Loucy (cell line): Measurements from ENCODE around the gene CDR2L.

Experiments used
- H2AFZ ChIP-seq: fragments of 200-600 bp; sonication (generic); 2 replicates; pipeline ENCODE4 v1.6.0; 2016; ENCODE audit warnings: antibody characterized with exemption, mild to moderate bottlenecking, low read length, moderate library complexity
- H3F3A ChIP-seq: fragments of 200-600 bp; 2 replicates; pipeline ENCODE4 v1.6.0; 2016; ENCODE audit warnings: antibody characterized with exemption, low read depth, mild to moderate bottlenecking
- H3K27me3 ChIP-seq: fragments of 200-600 bp; sonication (generic); 2 replicates; pipeline ENCODE4 v1.6.1; 2014; ENCODE audit warnings: low read length, mild to moderate bottlenecking; ENCODE audit not compliant: insufficient read depth, poor library complexity, severe bottlenecking
- H3K36me3 ChIP-seq: fragments of 200-600 bp; sonication (generic); 2 replicates; pipeline ENCODE4 v1.6.1; 2016; ENCODE audit warnings: low read length; ENCODE audit not compliant: insufficient read depth
- H3K4me1 ChIP-seq: fragments of 200-600 bp; sonication (generic); 2 replicates; pipeline ENCODE4 v1.5.1; 2014; ENCODE audit warnings: low read length, mild to moderate bottlenecking; ENCODE audit not compliant: insufficient read depth, poor library complexity, severe bottlenecking
- H3K4me2 ChIP-seq: fragments of 200-600 bp; sonication (generic); 2 replicates; pipeline ENCODE4 v1.6.0; 2014; ENCODE audit warnings: antibody characterized with exemption, low read length, low read depth, mild to moderate bottlenecking; ENCODE audit not compliant: poor library complexity, severe bottlenecking
- H3K4me3 ChIP-seq: fragments of 200-600 bp; sonication (generic); 2 replicates; pipeline ENCODE4 v1.5.1; 2014; ENCODE audit warnings: low read length, mild to moderate bottlenecking, mixed read lengths; ENCODE audit not compliant: poor library complexity, severe bottlenecking
- H3K79me2 ChIP-seq: fragments of 200-600 bp; sonication (generic); 2 replicates; pipeline ENCODE4 v1.6.1; 2014; ENCODE audit warnings: low read length; ENCODE audit not compliant: insufficient read depth
- H3K9ac ChIP-seq: fragments of 200-600 bp; sonication (generic); 2 replicates; pipeline ENCODE4 v1.6.0; 2014; ENCODE audit warnings: mild to moderate bottlenecking, low read depth, low read length, moderate library complexity; ENCODE audit not compliant: poor library complexity, severe bottlenecking
- H3K9me2 ChIP-seq: fragments of 200-600 bp; sonication (generic); replicated peaks from 2 replicates; pipeline ENCODE4 v1.6.1; 2016; ENCODE audit warnings: low read depth, low read length, mixed read lengths
- H3K9me3 ChIP-seq: fragments of 200-600 bp; sonication (generic); 2 replicates; pipeline ENCODE4 v1.6.1; 2014; ENCODE audit warnings: mild to moderate bottlenecking, antibody characterized with exemption, low read length, low read depth; ENCODE audit not compliant: insufficient read depth
- H4K20me1 ChIP-seq: fragments of 200-600 bp; sonication (generic); 2 replicates; pipeline ENCODE4 v1.6.0; 2014; ENCODE audit warnings: antibody characterized with exemption, low read length, mild to moderate bottlenecking; ENCODE audit not compliant: insufficient read depth, poor library complexity, severe bottlenecking
- EZH2phosphoT487 ChIP-seq: fragments of 200-600 bp; IDR thresholded peaks from 2 replicates; pipeline ENCODE4 v1.6.1; 2018; ENCODE audit warnings: antibody characterized with exemption, mild to moderate bottlenecking, moderate library complexity, borderline replicate concordance
- TF ChIP-seq, protein P1 (sequence below): fragments of 200-600 bp; sonication (generic); conservative IDR thresholded peaks from 2 replicates; pipeline ENCODE4 v1.5.1; 2014; ENCODE audit warnings: mild to moderate bottlenecking, antibody characterized with exemption, low read length

Gene CDR2L

DNA sequence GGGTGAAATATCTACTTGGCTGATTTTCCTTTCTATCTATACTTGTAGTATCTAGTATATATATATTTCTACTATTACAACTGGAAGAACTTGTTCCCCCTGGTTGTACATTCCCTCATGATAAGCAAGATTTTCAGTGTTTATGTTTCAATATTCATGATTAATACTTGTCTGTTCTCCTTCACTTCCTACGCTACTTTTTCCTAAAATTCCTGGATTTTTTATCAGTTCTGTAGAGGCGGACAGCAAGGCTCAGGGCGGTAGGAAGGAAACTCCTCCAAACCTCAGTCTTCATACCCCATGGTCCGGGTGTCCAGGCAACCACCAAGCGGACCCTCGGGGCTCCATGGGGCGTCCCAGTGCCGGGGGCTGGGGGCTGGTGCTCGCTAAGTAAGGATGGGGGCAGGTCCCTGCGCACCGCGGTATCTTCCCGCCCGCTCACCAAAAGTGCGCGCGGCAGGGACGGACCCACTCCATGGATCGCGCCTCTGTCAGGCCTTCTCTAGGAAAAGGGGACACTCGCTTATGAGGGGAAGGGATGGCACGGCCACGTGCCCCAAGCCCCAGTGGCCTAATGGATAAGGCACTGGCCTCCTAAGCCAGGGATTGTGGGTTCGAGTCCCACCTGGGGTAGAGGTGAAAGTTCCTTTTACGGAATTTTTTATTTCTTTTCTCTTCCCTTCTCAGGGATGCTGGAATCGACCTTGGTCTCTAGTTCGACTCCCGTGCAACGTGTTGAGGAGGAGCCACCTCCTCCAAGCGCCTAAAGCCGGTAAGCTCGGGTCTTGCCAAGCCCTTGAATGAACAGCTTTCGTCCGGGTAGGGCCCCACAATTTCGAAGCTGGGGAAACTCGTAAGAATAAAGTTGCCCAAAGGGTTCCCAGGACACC lies 46.2 kb downstream of the CDR2L start:
- H3K9me2 ChIP-seq, result no peaks in the 10 kb centered on the region
- peak overlapping the region; percentile 88 for H3K4me3 ChIP-seq
- peaks cover 16% of the 10 kb centered on the region for H3K4me1 ChIP-seq
- peak overlapping the region; percentile 92 for H3K4me2 ChIP-seq
- H3K79me2 ChIP-seq, result no peaks in the 10 kb centered on the region
- H3F3A ChIP-seq, result peaks cover 4% of the 10 kb centered on the region; the same call in 1 of the 2 replicates
- no peaks in the 10 kb centered on the region for H3K27me3 ChIP-seq
- H4K20me1 ChIP-seq, result no peaks in the 10 kb centered on the region
- H2AFZ ChIP-seq, result peak overlapping the region; percentile 92
- peak overlapping the region; percentile 94 for H3K9ac ChIP-seq
- H3K9me3 ChIP-seq, result no peaks in the 10 kb centered on the region; the same call in 1 of the 2 replicates
- TF ChIP-seq, protein P1, sequence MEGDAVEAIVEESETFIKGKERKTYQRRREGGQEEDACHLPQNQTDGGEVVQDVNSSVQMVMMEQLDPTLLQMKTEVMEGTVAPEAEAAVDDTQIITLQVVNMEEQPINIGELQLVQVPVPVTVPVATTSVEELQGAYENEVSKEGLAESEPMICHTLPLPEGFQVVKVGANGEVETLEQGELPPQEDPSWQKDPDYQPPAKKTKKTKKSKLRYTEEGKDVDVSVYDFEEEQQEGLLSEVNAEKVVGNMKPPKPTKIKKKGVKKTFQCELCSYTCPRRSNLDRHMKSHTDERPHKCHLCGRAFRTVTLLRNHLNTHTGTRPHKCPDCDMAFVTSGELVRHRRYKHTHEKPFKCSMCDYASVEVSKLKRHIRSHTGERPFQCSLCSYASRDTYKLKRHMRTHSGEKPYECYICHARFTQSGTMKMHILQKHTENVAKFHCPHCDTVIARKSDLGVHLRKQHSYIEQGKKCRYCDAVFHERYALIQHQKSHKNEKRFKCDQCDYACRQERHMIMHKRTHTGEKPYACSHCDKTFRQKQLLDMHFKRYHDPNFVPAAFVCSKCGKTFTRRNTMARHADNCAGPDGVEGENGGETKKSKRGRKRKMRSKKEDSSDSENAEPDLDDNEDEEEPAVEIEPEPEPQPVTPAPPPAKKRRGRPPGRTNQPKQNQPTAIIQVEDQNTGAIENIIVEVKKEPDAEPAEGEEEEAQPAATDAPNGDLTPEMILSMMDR, result no peak
- no peak for TF ChIP-seq EZH2phosphoT487
- H3K36me3 ChIP-seq, result no peaks in the 10 kb centered on the region; the same call in 1 of the 2 replicates

- TF ChIP-seq EZH2phosphoT487, result no peak
- TF ChIP-seq, protein P1, result peak; percentile 31
- H2AFZ ChIP-seq, result peak overlapping the region; percentile 96
- H3K9ac ChIP-seq, result peak overlapping the region; percentile 94
- H3F3A ChIP-seq, result peaks cover 4% of the 10 kb centered on the region; the same call in 1 of the 2 replicates
- H3K27me3 ChIP-seq, result no peaks in the 10 kb centered on the region
- peak overlapping the region; percentile 88 for H3K4me3 ChIP-seq
- H3K9me2 ChIP-seq, result no peaks in the 10 kb centered on the region
- peaks cover 16% of the 10 kb centered on the region for H3K4me1 ChIP-seq
- H3K9me3 ChIP-seq, result no peaks in the 10 kb centered on the region; the same call in 1 of the 2 replicates
- peaks cover 3% of the 10 kb centered on the region; the same call in 1 of the 2 replicates for H3K36me3 ChIP-seq
- H3K4me2 ChIP-seq, result peak overlapping the region; percentile 92
- H3K79me2 ChIP-seq, result no peaks in the 10 kb centered on the region
- H4K20me1 ChIP-seq, result no peaks in the 10 kb centered on the region
These were observed 46.9 kb downstream of the CDR2L start for GRCh38 chr17:75034236-75034908.

GRCh38 chr17:75036643-75037268 lies 49.3 kb downstream of the CDR2L start:
- Histone ChIP-seq H3K4me1 (peaks cover 16% of the 10 kb centered on the region), H3K4me3 (no peak overlapping the region)

More at GRCh38 chr17:75036643-75037268, 49.3 kb downstream of the CDR2L start:
- Histone ChIP-seq H3K27me3 (no peaks in the 10 kb centered on the region), H3K36me3 (peaks cover 7% of the 10 kb centered on the region; the same call in 1 of the 2 replicates), H4K20me1 (no peaks in the 10 kb centered on the region), H3K9me2 (no peaks in the 10 kb centered on the region), H3F3A (peaks cover 4% of the 10 kb centered on the region; the same call in 1 of the 2 replicates), H3K79me2 (no peaks in the 10 kb centered on the region), H3K9me3 (no peaks in the 10 kb centered on the region), H2AFZ (no peak overlapping the region), H3K9ac (no peak overlapping the region), H3K4me2 (no peak overlapping the region)
- TF ChIP-seq EZH2phosphoT487, result no peak
- TF ChIP-seq, protein P1, result no peak
